Upper lobe of left lung (tissue), 4 donors: Measurements from ENCODE around the gene ZNF407.

Experiments used
- CTCF ChIP-seq, 6 experiments: fragments of 450-650 bp in 4 of 6; fragments of 200-600 bp in 2 of 6; sonication (generic) in 2 of 6; IDR thresholded peaks; one replicate each; pipeline ENCODE4 v1.5.1; 2016 to 2019; ENCODE audit warnings: antibody characterized with exemption in 6 of 6
- POLR2AphosphoS5 ChIP-seq, 2 donors: sonication (generic); formaldehyde crosslinking; IDR thresholded peaks; one replicate each; pipeline ENCODE4 v1.5.1; 2017; ENCODE audit warnings: antibody characterized with exemption in 2 of 2

DNA sequence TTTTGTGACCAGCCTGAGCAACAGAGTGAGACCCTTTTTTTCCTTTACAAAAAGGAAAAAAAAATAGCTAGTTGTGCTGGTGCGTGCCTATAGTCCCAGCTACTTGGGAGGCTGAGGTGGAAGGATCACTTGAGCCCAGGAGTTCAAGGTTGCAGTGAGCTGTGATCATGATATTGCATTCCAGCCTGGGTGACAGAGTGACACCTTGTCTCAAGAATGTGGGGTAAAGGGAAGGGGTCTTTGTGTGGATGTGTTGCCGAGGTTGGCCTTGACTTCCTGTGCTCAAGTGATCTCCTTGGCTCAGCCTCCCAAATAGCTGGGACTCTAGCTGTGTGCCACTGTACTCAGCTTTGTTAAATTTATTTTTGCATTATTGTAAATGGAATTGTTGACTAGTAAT is 120.6 kb downstream of the ZNF407 start:
- TF ChIP-seq CTCF (IDR thresholded peaks at IDR 0.05) (no peak), POLR2AphosphoS5 (IDR thresholded peaks at IDR 0.05) (no peak)
